HG03045 (cell line): Measurements from ENCODE around the gene CCDC17.
"Not testable (repeated sequence)": the region's sequence is repeated elsewhere in the genome, so short reads cannot be mapped to it uniquely, and the experiment has no call there.

Source experiments
- ATAC-seq: cut with Tn5 transposase; IDR thresholded peaks from one replicate; pipeline ENCODE4 v1.9.1; 2021; ENCODE audit warnings: mild to moderate bottlenecking, moderate library complexity; ENCODE audit not compliant: unreplicated experiment

Gene CCDC17

DNA sequence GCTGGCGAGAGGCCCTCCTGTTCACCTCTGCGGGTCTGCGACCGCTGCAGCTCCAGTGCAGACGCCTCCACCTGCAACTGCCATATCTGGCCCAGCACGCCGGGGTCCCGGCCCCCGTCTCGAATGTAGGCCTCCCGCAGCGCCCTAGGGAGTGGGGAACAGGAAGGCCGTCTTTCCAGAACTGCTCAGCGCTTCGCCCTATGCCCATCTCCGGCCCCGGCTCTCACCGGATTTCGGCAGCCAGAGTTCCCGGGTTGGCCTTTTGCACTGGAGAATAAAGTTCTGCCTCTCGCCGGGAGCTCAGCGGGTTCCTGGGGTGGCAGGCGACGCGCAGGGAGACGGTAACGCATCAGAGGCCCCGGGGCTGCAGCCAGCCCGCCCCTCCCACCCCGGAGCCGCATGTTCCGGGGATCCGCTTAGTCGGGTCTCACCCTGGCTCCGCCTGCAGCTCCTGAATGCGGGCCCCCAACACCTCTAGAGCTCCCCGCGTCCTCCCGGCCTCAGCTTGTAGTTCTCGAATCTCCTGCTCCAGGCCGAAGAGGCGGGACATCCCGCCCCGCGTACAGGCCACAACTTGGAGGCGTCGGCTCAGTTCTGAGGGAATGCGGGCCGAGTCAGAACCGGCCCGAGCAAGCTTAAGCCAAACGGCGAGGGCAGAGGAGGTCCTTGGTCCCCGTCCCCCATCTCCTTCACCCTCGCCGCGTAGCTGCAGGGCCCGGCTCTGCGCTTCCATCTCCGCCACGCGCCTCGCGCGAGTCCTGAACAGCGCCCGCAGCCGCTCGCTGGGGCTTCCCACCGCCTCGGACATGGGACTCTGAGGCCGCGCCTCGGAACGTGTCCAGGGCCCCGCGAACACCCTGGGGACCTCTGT is 1.1 kb downstream of the CCDC17 start:
- ATAC-seq = no peak

GRCh38 chr1:45621895-45622523 is 1.8 kb downstream of the CCDC17 start:
- ATAC-seq = no peak

DNA sequence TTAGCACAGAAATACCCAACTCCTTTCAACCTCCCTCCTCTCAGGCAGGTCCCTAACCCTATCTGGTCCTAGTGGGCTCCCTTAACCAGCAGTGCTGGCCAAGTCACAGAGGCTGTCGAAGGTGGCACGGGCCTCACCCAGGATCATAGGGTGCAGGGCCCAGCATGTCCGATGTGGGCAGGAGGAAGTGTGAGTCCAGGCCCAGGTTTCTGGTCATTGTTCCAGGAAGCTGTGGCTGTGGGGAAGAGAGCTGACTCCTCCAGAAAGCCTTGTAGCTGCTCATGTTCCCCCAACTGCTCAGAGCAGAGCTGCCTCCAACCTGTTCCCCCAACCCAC is 2.4 kb downstream of the CCDC17 start:
- ATAC-seq = no peak

DNA sequence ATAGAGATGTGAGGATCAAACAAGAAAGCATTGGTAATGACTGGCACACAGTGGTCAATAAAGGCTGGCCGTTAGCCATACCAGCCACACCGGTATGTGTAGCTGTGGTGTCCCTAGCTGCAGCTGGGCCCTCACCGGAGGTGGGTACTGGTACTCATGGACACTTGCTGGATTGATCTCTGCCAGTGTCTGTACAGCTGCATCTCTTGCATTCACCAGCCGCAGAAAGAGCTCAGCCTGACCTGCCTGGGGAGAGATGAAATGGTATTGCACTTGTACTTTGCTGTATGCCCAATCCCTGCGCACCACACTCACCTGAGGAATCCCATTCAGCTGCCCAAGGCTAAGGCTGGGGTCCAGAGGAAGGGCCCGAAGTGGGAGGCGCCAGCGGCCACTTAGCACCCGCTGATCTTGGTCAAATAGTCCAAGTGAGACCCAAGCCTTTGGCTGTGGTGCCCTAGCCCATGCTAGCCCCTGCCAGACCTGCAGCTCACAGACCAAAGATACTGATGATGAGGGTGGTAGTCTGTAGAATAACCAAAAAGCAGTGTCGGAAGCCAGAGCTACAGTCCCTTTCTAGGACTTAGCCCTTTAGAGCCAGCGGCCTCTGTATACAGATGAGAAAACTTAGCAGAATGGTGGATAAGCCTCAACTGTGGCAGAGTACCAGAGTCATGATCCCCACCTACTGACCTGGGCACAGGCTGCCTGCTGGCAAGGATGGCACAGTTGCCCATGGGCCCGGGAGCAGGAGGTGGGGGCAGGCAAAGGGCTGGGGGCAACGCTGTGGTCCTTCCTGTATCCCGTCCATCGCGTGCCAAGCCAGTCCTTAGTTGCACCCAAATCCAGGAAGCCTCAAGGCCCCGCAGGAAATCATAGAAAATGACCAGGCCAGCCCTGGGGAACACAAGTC is 3.0 kb downstream of the CCDC17 start:
- ATAC-seq = no peak

DNA sequence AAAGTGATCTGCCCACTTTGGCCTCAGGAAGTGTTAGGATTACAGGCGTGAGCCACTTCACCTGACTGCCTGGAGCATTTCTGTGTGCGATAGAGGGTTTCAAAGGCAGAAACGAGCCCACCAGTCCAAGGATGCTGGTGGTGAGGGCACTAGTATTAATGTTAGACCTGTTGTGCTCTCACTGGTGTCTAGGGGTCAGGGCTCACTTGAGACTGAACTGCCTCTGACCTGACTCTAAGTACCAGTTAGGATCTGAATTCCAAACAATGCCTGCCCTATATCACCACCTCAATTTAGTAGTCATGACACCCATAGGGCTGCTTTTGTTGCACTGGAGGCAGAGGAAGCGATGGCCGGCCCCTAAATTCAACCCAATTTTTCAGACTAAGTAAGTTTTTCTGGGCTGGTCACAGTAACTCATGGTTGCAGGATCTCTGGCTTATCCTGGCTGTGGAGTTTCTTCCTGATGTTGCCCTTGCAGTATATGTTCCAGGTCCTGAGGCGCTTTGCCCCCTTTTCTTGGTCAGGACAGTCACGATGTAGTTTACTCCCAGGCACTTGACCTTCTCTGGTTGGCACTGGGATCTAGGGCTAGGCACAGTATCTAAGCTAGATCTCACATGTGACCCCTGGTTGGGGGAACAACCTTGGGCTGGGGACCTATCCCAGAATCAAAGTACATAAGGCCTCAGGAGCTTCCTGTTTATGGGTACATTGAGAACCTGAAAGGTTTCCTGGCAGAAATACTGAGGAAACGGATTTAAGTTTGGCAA is 4.5 kb downstream of the CCDC17 start:
- no peak for ATAC-seq

DNA sequence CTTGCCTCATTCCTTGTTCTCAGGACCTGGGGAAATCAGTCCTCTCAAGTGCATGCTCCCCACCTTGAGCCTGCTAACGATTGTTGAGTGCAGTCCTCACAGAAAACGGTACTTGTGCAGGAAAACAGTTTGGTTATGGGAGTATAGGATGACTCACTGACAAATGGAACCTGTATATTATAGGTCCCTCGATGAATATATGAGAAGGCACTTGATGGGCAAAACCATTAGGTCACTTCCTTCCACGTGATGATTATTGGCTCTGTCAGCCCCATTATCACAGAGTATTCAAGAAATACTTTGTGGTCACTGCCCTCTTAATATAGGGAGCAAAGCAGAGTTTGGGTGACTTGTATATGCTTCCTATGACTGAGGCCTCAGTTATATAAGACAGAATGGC is 6.2 kb downstream of the CCDC17 start:
- no peak for ATAC-seq

GRCh38 chr1:45615885-45616284 is 8.0 kb downstream of the CCDC17 start:
- no peak for ATAC-seq

DNA sequence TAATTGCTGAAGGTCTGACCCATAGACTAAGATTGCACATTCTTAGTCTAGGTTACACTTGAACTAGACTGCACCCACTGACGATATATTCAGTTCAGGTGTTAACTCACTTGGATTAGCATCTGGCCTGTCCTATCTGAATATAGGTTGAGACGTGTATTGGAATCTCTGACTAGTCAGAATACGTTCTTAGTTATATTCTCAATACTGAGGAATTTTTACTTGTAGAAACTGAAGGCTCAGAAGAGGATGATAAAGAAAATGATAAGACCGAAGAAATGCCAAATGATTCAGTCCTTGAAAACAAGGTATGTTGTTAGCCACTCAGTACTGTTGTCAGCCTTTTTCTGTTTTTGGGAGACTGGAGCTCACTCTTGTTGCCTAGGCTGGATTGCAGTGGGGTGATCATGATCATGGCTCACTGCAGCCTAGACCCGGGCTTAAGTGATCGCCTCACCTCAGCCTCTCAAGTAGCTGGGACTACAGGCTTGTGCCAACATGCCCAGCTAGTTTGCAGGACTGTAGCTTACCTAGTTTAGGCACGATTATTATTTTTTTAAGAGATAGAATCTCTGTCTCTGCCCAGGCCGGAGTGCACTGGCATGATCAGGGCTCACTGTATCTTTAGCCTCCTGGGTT is 10.8 kb downstream of the CCDC17 start:
- no peak for ATAC-seq

DNA sequence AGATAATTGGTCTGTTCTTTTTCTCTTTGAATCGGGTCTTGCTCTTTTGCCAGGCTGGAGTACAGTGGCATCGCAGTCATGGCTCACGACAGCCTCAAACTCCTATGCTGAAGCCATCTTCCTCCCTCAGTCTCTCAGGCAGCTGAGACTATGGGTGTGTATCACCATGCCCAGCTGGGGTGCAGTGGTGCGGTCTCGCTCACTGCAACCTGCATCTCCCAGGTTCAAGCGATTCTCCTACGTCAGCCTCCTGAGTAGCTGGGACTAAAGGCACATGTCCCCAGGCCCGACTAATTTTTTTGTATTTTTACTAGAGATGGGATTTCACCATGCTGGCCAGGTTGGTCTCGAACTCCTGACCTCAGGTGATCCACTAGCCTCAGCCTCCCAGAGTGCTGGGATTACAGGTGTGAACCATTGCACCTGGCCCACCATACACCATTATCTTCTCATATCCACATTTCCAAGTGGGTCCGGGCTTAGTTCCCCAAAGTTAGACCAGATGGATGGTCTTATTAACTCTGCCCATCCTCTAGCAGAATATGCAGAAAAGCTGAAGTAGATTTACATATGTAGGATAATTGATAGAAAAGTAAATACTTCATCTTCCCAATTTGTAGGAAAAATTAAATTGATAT is 13.1 kb downstream of the CCDC17 start:
- no peak for ATAC-seq

DNA sequence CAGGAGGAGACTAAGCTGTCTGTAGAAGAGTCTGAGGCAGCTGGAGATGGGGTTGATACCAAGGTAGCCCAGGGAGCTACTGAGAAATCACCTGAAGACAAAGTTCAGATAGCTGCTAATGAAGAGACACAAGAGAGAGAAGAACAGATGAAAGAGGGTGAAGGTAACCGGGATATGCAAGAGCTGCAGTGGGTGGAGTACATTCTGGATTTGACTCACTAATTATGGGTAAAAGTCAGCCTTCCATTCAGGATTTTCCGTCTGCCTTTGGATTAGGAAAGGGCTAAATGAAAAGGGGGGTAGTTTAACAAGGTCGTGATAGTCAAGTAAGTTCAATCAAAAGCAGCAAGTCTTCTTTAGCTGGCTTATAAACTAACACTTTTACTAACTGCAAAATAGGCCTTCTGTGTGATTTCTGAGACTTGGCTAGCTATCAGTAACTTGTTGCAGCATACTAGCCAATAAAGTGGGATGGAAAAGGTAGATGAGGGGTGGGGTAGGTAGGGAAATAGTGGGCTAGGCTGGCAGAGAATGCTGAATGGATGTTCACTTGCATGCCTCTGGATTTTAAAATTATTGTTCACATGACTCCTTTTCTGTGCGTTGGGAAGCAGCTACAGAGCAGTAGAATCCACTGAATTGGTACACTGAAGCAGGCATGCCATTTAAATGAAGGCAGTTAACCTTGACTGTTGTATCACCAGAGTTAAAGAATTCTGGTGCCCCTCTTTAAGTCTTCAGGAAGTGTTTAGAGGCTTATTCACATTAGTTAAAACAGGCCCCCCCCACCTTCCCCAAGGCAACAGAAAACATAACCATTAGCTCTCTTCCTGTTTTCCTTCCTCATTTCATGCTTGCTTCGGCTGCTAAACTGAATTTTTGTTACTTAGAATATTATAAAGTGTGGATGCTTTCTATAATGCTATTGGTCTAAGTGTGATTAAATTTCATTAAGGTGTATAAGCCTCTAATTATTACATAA is 15.4 kb downstream of the CCDC17 start:
- ATAC-seq = no peak

GRCh38 chr1:45607404-45608074 is 16.3 kb downstream of the CCDC17 start:
- no peak for ATAC-seq

DNA sequence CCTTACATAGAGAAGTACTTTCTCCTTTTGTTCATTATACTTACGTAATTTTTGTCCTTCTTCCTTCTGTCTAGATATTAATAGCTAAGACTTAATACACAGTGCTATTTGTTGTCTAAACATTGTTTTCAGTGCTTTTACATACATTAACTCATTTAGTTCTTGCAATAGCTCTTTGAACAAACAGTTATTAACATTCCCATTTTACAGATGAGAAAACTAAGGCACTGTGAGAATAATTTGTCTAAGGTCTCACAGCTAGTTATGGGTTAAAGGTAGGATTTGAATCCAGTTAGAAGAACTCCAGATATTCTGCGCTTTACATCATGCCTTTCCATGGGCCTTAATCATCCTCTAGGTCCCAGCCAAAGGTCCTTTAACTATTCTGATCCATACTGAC is 19.6 kb downstream of the CCDC17 start:
- no peak for ATAC-seq

- ATAC-seq = not testable (repeated sequence)
Observed at GRCh38 chr1:45596765-45597164, 27.1 kb downstream of the CCDC17 start.

GRCh38 chr1:45594412-45594811 is 29.4 kb downstream of the CCDC17 start:
- ATAC-seq = no peak

GRCh38 chr1:45589861-45590260 is 34.0 kb downstream of the CCDC17 start:
- no peak for ATAC-seq

- no peak for ATAC-seq
Observed at GRCh38 chr1:45586769-45587168, 37.1 kb downstream of the CCDC17 start.

DNA sequence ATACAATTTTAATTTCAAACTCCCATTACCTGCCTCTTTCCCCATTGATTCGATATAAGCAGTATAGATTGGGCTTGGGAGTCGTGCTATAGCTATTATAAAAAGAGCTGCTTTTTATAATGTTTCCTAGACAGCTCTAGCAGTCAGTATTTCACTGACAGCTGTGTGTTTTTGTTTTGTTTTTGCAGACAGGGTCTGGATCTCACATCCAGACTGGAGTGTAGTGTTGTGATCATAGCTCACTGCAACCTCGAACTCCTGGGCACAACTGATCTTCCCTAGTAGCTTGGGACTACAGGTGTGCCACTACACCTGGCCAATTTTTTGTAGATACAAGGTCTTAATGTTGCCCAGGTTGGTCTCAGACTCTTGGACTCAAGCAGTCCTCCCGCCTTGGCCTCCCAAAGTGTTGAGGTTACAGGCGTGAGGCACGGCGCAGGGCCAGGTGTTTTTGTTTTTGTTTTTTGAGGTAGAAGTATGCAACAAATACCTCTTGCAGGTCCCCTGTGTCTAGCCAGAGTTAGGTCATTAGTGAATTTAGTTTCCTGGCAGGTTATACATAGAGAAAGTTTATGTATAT is 38.3 kb downstream of the CCDC17 start:
- ATAC-seq = no peak

DNA sequence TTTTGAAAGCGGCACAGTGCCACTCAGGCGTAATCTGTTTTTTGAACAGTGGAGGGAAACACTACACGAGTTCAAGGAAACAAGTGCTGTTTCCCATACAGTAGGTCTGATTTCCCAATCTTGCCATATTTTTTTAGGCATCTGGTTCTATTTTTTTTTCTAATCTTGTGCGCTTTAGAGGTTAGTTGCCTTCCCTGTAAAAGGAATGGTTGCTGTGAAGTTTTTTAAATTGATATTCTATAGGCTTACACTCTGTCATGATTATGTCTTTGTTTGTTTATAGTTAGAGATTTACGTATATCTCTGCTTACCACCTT is 38.8 kb downstream of the CCDC17 start:
- no peak for ATAC-seq
